Hematopoietic multipotent progenitor cell treated with erythropoietin and hydrocortisone succinate and interleukin-3 and kit ligand, for 15 days (in vitro differentiated cells): ENCODE data around the gene NOCT.
"Not testable (repeated sequence)": the region's sequence is repeated elsewhere in the genome, so short reads cannot be mapped to it uniquely, and the experiment has no call there.

Source experiments
- DNase-seq: peaks from one replicate; pipeline ENCODE4 v3.0.0-alpha.2; 2015; ENCODE audit warnings: low spot score

NOCT gene

GRCh38 chr4:139009702-139010101 is 5.9 kb upstream of the NOCT start:
- DNase-seq: no peak

- no peak for DNase-seq
Observed at GRCh38 chr4:139011225-139011950, 4.2 kb upstream of the NOCT start.

DNA sequence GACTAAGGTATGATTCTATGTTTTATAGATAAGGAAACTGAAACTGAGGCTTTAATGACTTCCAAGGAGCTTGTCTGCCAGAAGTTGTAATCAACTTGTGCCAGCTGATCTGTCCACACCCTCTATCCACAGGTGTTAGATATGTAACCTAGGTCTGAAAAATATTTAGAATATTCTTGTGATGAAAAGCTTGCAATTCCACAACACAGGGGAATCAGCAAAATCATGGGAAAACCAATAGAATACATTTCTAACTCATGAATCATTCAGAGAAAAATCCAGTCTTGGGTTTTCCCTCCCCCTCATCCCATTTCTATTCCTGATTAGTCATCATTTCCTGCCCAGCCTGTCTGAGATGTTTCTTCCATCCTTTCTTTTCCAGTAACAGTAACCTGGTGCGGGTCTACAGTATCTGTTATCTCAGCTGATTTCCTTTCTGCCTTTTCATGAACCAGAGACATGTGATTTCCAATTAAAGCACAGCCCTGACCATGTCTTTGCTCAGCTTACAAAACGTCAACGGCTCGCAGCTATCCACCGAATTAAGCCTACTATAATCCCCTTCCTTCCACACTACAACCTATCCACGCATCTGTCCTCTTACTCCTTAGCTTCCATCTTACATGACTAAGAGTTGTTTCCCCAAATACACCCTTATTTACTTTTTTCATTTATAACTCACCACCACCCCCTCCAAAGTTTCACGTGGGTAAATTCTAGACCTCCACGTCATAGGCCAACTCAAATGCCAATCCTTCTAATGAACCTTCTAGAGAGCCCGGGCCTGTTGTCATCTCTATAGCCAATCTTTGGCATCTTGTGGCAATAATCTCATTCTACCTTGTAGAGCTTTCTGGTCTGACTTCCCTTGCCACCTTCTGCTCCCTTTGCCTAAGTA is 961 bp upstream of the NOCT start:
- peak; percentile 73 for DNase-seq

GRCh38 chr4:139015948-139016471 is 429 bp downstream of the NOCT start:
- peak; percentile 41 for DNase-seq

GRCh38 chr4:139017861-139018260 is 2.3 kb downstream of the NOCT start:
- DNase-seq: no peak

- no peak for DNase-seq
Observed at GRCh38 chr4:139018501-139018900, 2.9 kb downstream of the NOCT start.

DNA sequence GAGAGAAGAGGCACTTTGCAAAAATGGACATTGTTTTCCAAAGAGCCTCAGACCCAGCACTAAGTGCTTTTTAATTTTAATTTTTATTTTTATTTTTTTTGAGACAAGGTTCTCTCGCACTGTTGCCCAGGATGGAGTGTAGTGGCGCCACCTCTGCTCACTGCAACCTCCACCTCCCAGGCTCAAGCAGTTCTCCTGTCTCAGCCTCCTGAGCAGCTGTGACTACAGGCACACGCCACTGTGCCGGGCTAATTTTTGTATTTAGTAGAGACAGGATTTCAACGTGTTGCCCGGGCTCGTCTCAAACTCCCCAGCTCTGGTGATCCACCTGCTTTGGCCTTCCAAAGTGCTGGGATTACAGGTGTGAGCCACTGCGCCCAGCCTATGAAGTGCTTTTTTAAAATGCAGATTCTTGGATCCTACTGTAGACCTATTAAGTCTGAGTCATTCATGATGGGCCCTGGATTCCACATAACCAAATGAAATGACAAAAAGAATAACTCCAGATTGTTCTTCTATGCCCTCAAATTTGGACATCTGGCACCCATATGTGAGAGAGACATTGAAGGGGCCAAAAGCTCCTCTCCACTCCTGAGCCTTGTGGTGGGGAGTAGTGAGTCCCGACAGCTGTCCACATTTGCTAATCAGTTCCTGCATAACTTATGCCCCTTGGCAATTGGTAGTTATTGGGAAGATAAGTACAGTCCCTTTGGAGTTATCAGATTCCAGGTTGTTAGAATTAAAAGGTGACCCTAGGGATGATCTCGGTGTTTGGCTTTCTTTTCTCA is 3.6 kb downstream of the NOCT start:
- DNase-seq: no peak

DNA sequence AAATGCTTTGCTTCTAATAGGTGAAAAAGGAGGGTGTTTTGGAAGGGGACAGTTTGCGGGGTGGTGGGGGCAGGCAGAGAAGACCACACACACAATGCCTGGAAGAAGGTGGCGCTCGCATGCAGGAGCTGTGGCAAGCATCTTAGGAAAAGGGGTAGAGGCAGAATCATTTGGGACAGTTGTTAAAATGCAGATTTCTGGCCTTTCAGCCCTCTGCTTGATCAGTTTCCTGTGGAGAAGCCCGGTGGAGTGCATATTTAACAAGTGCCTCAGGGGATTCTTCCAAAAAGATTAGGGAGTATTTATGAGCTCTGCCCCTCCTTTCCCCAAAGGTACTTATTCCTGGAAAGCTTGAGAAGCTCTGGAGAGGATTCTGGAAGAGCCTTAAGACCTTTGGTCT is 4.8 kb downstream of the NOCT start:
- DNase-seq: no peak

GRCh38 chr4:139021071-139021470 is 5.5 kb downstream of the NOCT start:
- not testable (repeated sequence) for DNase-seq

GRCh38 chr4:139022835-139023234 is 7.3 kb downstream of the NOCT start:
- no peak for DNase-seq

DNA sequence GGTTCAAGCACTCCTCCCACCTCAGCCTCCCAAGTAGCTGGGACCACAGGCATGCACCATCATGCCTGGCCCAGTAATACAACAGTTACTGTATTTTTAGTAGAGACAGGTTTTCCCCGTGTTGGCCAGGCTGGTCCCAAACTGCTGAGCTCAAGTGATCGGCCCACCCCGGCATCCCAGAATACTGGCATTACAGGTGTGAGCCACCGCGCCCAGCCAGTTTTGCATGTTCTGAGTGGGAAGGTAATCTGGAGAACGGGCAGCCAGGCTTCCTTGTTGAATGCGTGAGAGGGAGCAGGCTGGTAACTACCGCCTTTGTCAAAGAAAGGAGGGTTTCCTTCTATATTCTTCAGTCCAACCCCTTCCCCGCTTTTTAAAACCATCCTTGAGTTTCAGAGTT is 9.1 kb downstream of the NOCT start:
- no peak for DNase-seq

DNA sequence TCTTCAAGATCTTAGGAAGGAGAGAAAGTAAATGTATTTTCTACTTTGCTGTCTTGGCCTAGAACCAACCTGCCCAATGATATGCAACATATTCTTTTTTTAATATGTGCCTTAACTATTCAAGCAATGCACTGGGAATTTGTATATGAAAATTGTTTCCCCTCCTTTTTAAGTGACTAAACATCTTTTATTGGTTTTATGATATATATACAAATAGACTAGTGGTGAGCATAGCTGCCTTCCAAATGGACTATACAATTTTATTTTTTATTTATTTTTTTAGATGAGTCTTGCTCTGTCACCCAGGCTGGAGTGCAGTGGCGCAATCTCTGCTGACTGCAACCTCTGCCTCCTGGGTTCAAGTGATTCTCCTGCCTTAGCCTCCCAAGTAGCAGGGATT is 10.3 kb downstream of the NOCT start:
- DNase-seq: no peak

- DNase-seq: no peak
Observed at GRCh38 chr4:139027776-139028175, 12.2 kb downstream of the NOCT start.

GRCh38 chr4:139028191-139028661 is 12.6 kb downstream of the NOCT start:
- no peak for DNase-seq

- not testable (repeated sequence) for DNase-seq
Observed at GRCh38 chr4:139029866-139030363, 14.3 kb downstream of the NOCT start.

DNA sequence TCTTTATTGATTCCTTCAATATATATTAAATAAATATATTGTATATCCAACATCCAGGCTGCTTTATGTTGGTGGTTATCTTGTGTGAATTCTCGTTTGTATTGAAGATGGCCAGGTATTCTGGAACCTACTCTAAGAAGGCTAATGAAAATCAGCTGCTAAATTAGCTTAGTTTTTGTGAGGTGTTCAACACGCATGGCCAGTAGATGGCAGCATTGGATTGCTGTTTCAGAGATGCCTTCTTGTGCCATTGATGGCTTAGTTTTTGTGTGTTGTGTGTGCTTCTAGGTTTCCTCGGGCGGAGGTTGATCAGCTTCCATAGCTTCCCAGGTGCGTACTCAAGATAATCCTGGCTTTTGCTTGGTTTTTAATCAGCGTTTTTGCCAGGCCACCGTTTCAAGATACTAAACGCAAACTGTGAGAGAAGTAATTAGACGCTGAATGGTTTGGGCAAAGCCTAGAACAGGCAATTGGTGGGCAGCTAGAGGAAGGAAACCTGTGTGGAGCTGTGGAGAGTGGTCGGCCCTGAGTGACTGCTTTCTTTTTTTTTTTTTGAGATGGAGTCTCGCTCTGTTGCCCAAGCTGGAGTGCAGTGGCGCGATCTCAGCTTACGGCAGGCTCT is 15.1 kb downstream of the NOCT start:
- DNase-seq: peak; percentile 88

DNA sequence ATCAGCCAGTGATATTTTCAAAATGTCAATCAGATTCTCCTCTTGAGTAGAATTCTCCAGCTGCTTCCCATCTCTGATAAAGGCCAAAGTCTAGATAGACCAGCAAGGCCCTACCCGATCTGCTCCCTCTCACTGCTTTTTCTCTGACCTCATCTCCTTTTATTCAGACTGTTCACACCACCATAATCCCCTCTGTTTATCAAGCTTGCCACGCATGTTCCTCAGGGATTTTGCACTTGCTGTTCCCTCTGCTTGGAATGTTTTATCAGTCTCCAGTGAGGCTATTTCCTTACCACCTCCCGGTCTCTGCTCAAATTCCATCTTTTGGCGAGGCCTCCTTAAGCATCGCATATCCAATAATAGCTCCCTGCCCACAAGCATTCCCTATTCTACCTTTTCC is 20.1 kb downstream of the NOCT start:
- DNase-seq: no peak

DNA sequence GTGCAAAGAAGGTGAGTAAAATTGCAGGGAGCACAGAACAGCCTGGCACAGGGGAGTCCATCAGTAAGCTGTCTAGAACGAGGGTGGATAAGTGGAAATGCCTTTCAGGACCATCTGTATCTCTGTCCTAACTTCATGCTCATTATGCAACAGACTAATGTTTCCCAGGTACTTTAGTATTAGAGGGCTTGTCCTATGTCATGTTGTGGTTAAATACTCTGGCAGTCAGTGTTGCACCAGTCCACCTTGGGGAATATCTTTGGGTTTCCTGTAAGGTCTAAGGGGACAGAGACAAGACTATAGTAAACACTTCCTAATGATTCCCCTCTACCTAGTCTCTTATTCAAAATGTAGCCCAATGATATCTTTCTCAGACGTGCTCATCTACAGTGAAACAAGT is 21.3 kb downstream of the NOCT start:
- no peak for DNase-seq

DNA sequence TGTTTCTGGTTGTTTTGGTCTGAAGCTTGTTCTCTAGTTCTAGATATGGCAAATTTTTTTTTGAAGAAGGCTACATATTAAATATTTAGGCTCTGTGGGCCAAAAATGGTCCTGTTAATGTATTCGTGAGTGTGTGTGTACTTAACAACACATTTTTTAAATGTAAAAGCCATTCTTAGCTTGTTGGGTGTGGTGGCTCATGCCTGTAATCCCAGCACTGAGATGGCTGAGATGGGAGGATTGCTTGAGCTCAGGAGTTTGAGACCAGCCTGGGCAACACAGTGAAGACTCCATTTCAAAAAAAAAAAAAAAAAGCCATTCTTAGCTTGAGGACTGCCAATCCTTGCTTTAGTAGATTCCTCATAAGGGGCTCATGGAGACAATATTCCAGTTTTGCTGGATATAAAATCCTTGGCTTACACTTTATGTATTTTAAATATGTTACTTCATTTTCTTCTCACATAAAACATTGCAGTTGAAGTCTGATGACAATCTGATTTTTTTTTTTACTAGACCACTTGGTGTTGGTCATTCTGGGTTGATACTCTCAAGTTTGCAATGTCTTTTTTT is 23.4 kb downstream of the NOCT start:
- DNase-seq: no peak

GRCh38 chr4:139042981-139043460 is 27.4 kb downstream of the NOCT start:
- no peak for DNase-seq

DNA sequence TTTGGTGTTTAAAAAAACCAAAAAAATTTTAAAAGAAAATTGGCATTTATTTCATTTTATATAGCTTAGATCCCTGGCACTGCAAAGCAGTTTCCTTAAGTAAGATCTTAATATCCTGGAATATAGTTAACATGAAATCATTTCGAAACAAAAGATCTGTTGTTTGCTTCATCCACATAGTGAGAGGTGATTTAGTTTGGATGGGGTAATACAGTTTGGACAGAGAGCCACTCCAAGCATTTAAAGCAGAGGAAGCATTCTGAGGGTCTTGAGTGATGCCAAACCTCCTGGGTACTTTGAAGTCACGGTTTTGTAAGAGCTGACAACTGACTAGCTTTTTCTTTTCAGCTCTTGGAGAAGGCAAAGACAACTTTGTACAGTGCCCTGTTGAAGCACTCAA is 28.7 kb downstream of the NOCT start:
- DNase-seq: no peak
